Fibroblast of peridontal ligament (primary cell): ENCODE results near the gene ANKRD27.
"Not testable (repeated sequence)": the region's sequence is repeated elsewhere in the genome, so short reads cannot be mapped to it uniquely, and the experiment has no call there.

Source experiments
- DNase-seq: peaks from one replicate; pipeline ENCODE4 v3.0.0-alpha.2; 2010; ENCODE audit errors: extremely low read depth

ANKRD27 gene

GRCh38 chr19:32674931-32675719, at the start of gene ANKRD27:
Gene ANKRD27 (minus strand): TSS chr19:32675180. CDS start chr19:32659015, 16,165 bp downstream.
- DNase-seq = peak; percentile 96

DNA sequence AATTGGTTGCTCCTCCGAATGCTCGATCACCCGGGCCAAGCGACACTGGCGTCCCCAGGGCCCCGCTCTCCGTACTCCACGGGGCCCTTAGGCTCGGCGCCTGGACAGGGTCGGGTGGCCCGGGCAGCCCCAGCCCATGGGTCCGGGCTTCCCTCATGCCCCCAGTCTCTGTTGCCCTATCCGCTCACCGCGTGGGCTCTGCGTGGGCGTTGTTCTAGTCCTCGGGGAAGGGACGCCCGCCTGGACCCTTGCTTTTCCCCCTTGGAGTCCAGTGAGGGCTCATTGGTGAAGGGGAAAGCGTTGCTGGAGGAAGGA, 45.9 kb upstream of the ANKRD27 start:
- DNase-seq = no peak

DNA sequence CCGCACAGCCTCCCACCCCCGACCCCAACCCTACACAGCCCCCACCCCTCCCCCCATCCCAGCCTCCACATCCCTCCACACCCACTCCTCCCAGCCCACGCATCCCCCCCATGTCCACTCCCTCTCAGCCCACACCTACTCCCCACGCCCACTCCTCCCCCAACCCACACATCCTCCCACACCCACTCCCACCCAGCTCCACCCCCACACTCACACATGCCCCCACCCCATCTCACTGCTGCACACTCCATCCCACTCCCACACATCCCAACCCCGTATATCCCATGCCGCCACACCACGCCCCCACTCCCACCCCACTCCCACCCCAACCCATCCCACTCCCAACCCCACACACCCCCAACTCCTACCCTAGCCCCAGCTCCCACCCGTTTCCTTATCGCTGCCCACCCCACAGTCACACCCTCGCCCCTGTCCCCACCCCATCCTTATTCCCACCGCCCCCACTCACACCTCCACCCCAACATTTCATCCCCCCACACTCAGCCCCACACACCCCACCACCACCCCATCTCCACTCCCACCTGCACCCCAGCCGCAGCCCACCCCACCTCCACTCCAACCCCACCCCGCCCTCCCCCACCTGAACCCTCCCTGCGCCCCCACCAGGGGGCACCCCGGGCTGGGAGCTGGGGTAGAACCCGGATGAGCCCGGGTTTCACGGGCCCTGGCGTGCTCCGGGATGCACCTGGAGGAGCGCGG, 45.4 kb upstream of the ANKRD27 start:
- no peak for DNase-seq

- DNase-seq = no peak
Observed at GRCh38 chr19:32719611-32720059, 44.7 kb upstream of the ANKRD27 start, which contains the start of gene TDRD12. Gene TDRD12 (plus strand): TSS chr19:32719767. CDS start chr19:32720073, 306 bp downstream.

GRCh38 chr19:32718286-32718685, 43.3 kb upstream of the ANKRD27 start:
- DNase-seq = no peak

- no peak for DNase-seq
Observed at GRCh38 chr19:32717496-32717895, 42.5 kb upstream of the ANKRD27 start.

- not testable (repeated sequence) for DNase-seq
Observed at GRCh38 chr19:32716203-32716602, 41.2 kb upstream of the ANKRD27 start.

DNA sequence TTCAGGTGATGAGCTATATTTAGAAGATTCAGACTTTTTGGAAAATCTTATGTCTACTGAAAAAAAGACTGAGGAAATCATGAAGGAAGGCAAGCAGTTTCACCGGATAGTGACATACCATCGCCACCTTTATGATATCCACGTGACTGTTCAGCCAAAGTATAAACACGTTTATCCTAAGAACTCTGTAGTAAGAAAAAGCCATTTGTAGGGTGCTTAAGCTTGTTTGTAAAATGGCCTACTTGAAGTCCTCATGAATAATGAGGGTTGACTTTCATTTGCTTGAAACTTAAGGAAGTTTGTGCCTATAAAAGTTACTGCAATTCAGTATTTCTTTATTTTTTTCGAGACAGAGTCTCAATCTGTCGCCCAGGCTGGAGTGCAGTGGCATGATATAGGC, 36.8 kb upstream of the ANKRD27 start:
- no peak for DNase-seq

DNA sequence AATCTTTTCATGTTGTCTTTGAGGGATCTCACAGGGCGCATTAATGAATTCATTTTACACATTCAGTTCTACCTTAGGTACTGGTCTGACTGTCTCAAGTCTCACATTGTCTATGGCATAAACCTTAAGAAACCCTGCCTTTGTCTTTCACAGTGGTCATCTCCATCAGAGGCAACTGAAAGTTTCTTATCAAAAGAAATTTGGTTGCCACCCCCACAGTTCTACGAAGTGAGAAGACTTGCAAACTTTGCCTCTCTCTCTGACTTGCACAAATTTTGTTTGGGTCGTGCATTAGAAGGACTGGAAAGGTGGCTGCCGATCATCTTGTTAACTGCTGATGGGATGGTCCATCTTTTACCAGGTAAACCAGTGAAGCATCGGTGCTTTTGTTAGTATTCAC, 34.1 kb upstream of the ANKRD27 start:
- DNase-seq = no peak

DNA sequence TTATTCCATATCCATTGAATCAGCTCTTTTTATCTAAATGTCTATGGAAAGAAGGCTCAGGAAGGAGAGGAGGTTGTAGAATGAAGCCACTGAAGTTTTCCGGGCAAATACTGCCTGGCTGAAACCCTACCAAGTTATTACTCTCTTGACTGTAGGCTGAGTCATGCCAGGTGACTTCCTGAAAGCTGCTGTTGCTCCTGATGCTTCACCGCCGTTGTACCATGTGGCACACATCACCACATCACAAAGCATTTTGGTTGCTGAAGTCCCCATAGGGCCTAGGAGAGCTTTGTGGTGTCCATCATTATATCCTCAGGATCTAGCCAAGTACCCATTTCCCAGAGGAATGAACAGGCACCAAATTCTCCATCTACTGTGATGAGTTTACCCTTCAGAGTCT, 33.5 kb upstream of the ANKRD27 start:
- DNase-seq = no peak

- DNase-seq = not testable (repeated sequence)
Observed at GRCh38 chr19:32704006-32704405, 29.0 kb upstream of the ANKRD27 start.

GRCh38 chr19:32702010-32702409, 27.0 kb upstream of the ANKRD27 start:
- DNase-seq = no peak

DNA sequence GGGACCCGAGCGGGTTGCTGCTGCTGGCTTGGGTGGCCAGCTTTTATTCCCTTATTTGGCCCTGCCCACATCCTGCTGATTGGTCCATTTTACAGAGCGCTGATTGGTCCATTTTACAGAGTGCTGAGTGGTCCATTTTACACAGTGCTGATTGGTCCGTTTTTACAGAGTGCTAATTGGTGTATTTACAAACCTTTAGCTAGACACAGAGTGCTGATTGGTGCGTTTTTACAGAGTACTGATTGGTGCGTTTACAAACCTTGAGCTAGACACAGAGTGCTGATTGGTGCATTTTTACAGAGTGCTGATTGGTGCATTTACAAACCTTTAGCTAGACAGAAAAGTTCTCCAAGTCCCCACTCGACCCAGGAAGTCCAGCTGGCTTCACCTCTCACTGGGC, 25.1 kb upstream of the ANKRD27 start:
- DNase-seq = not testable (repeated sequence)

- not testable (repeated sequence) for DNase-seq
Observed at GRCh38 chr19:32696771-32697170, 21.8 kb upstream of the ANKRD27 start.

DNA sequence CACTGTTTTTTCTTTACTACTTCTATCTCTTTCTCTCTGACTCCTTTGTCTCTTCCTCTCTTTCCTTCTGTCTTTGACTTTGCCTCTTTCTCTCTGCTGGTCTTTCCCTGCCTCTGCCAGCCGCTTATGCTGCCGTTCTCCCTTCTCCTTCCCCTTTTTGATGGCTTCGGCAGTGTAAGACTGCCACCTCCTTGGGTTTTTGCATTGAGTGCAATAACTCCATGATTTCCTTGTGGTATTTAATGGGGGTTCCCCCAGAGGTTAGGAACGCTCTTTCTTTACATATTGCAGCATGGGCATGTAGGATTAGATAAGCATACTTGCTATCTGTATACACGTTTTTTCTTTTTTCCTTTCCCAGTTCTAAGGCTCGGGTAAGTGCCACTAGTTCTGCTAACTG, 20.5 kb upstream of the ANKRD27 start:
- not testable (repeated sequence) for DNase-seq

GRCh38 chr19:32694851-32695250, 19.9 kb upstream of the ANKRD27 start:
- DNase-seq = not testable (repeated sequence)

- DNase-seq = not testable (repeated sequence)
Observed at GRCh38 chr19:32694316-32694715, 19.3 kb upstream of the ANKRD27 start.

DNA sequence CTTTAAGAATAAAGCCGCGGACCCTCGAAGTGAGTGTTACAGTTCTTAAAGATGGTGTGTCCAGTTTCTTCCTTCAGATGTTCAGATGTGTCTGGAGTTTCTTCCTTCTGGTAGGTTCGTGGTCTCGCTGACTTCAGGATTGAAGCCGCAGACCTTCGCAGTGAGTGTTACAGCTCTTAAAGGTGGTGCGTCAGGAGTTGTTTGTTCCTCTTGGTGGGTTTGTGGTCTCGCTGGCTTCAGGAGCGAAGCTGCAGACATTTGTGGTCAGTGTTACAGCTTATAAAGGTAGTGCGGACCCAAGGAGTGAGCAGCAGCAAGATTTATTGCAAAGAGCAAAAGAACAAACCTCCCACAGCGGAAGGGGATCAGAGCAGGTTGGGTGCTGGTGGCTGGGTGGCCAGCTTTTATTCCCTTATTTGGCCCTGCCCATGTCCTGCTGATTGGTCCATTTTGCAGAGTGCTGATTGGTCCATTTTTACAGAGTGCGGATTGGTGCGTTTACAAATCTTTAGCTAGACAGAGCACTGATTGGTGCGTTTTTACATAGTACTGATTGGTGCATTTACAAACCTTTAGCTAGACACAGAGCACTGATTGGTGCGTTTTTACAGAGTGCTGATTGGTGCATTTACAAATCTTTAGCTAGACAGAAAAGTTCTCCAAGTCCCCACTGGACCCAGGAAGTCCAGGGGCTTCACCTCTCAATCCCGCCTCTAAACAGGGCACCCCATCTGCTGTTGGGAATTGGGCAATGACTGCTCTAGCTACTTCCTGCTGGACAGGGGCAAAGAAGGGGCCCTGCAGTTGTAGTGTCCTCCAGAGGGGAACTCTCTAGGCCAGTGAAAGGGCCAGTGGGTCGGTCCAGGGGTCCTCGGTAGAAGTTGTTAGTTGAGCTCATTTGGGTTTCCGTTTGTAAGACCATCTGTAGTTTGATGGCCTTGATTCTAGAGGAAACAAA, 18.4 kb upstream of the ANKRD27 start:
- not testable (repeated sequence) for DNase-seq

GRCh38 chr19:32692727-32693061, 17.7 kb upstream of the ANKRD27 start:
- peak; percentile 30 for DNase-seq

- DNase-seq = peak; percentile 65
Observed at GRCh38 chr19:32691952-32692726, 17.2 kb upstream of the ANKRD27 start.

DNA sequence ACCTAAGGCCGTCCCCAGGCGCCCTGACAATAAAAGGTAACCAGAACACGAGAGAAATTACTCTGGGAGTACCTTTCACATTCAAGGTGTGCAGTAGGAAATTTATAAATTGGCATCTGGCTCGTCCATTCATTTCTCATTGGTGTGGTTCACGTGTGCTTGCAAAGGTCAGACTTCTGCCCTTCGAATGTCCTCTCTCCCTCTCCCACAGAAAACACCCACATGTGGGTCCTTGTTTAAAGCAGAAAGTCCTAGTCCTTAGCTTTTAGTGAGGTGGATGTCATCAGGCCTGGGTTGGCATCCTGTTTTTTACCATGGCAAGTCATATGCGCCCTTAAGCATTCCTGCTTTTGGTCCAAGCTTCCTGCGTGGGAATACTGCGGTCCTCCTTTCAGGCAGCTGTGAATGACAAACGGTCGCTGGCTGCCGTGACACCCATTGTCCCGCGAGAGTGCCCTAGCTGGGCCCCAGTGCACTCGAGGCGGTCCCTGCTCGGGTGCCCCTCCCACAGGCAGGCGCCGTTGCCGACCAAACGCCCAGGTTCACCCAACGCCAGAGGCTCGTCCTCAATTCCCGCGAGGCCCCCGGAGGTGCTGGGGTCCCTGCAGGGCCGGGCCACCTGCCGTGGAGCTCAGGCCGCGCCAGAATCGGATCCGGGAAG, 16.4 kb upstream of the ANKRD27 start, which contains the start of gene NUDT19:
NUDT19 (plus strand) TSS at position 531 of the 661 bp plus-strand sequence. CDS start 140 bp downstream, outside the sequence.
- peak; percentile 71 for DNase-seq
